HEK293T (cell line): ENCODE measurements around the gene TMEM50B.
A peak's percentile ranks its signal among the peaks of the same experiment; 100 is the strongest.

Experiments used
- CTCF ChIA-PET: fragments of 350-600 bp; formaldehyde crosslinking; extraction: SDS; loops from one replicate; lab custom pipeline; 2021; ENCODE audit warnings: antibody characterized with exemption, inconsistent platforms; lab: Yijun Ruan, JAX
- POLR2A ChIA-PET: fragments of 350-600 bp; formaldehyde crosslinking; extraction: SDS; loops from one replicate; lab custom pipeline; 2020; ENCODE audit warnings: antibody characterized with exemption, inconsistent platforms; lab: Yijun Ruan, JAX
- DNase-seq: peaks from one replicate; pipeline ENCODE4 v3.0.0; 2012; ENCODE audit warnings: mixed read lengths; ENCODE audit errors: extremely low spot score
- ARNT ChIP-seq: fragments of 450-650 bp; IDR thresholded peaks from 2 replicates; pipeline ENCODE4 v1.6.1; 2017; ENCODE audit warnings: mild to moderate bottlenecking
- BHLHE40 ChIP-seq: fragments of 450-650 bp; IDR thresholded peaks from 2 replicates; pipeline ENCODE4 v1.6.1; 2016; ENCODE audit warnings: mild to moderate bottlenecking, moderate library complexity, borderline replicate concordance
- CTBP1 ChIP-seq: fragments of 450-650 bp; IDR thresholded peaks from 2 replicates; pipeline ENCODE4 v1.6.1; 2016; ENCODE audit warnings: borderline replicate concordance
- ELF4 ChIP-seq: fragments of 450-650 bp; IDR thresholded peaks from 2 replicates; pipeline ENCODE4 v1.6.1; 2017; ENCODE audit warnings: antibody characterized with exemption
- FOXA1 ChIP-seq: fragments of 450-650 bp; IDR thresholded peaks from 2 replicates; pipeline ENCODE4 v1.6.1; 2016; ENCODE audit warnings: mild to moderate bottlenecking
- FOXK2 ChIP-seq: fragments of 450-650 bp; IDR thresholded peaks from 2 replicates; pipeline ENCODE4 v1.6.1; 2016; ENCODE audit warnings: mild to moderate bottlenecking
- FOXM1 ChIP-seq: fragments of 450-650 bp; IDR thresholded peaks from 2 replicates; pipeline ENCODE4 v1.6.1; 2017; ENCODE audit warnings: mild to moderate bottlenecking, borderline replicate concordance
- HDGF ChIP-seq: fragments of 450-650 bp; IDR thresholded peaks from 2 replicates; pipeline ENCODE4 v1.6.1; 2017; ENCODE audit warnings: antibody characterized with exemption, borderline replicate concordance
- L3MBTL2 ChIP-seq: fragments of 450-650 bp; conservative IDR thresholded peaks from 2 replicates; pipeline ENCODE4 v1.6.1; 2016; ENCODE audit warnings: mild to moderate bottlenecking
- LEF1 ChIP-seq: fragments of 450-650 bp; IDR thresholded peaks from 2 replicates; pipeline ENCODE4 v1.6.1; 2017; ENCODE audit warnings: mild to moderate bottlenecking, borderline replicate concordance
- NFRKB ChIP-seq: fragments of 450-650 bp; IDR thresholded peaks from 2 replicates; pipeline ENCODE4 v1.6.1; 2016; ENCODE audit warnings: mild to moderate bottlenecking, moderate library complexity
- SP1 ChIP-seq: fragments of 450-650 bp; IDR thresholded peaks from 2 replicates; pipeline ENCODE4 v1.6.1; 2017
- SUZ12 ChIP-seq: fragments of 450-650 bp; IDR thresholded peaks from 2 replicates; pipeline ENCODE4 v1.6.1; 2016; ENCODE audit warnings: mild to moderate bottlenecking
- TARDBP ChIP-seq: fragments of 450-650 bp; IDR thresholded peaks from 2 replicates; pipeline ENCODE4 v1.6.1; 2016
- ZNF384 ChIP-seq: fragments of 450-650 bp; IDR thresholded peaks from 2 replicates; pipeline ENCODE4 v1.6.1; 2016
- TF ChIP-seq, protein P1 (sequence below): fragments of 450-650 bp; IDR thresholded peaks from 2 replicates; pipeline ENCODE4 v1.6.1; 2016

TMEM50B gene

GRCh38 chr21:33487996-33488395 is 8.2 kb upstream of the TMEM50B start:
- no peak for DNase-seq
- ChIA-PET POLR2A (interaction anchor here (0.6 kb wide), 1 partner anchor 655 kb away, joined by 5 read pairs; no protein-coding TSS in a partner anchor), CTCF (interaction anchor here (0.6 kb wide), 1 partner anchor 8 kb away, joined by 4 read pairs; the partner anchor contains the start of gene TMEM50B)
- TF ChIP-seq NFRKB, result no peak
- TF ChIP-seq, protein P1, sequence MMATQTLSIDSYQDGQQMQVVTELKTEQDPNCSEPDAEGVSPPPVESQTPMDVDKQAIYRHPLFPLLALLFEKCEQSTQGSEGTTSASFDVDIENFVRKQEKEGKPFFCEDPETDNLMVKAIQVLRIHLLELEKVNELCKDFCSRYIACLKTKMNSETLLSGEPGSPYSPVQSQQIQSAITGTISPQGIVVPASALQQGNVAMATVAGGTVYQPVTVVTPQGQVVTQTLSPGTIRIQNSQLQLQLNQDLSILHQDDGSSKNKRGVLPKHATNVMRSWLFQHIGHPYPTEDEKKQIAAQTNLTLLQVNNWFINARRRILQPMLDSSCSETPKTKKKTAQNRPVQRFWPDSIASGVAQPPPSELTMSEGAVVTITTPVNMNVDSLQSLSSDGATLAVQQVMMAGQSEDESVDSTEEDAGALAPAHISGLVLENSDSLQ, result peak; percentile 72
- no peak for TF ChIP-seq ELF4

DNA sequence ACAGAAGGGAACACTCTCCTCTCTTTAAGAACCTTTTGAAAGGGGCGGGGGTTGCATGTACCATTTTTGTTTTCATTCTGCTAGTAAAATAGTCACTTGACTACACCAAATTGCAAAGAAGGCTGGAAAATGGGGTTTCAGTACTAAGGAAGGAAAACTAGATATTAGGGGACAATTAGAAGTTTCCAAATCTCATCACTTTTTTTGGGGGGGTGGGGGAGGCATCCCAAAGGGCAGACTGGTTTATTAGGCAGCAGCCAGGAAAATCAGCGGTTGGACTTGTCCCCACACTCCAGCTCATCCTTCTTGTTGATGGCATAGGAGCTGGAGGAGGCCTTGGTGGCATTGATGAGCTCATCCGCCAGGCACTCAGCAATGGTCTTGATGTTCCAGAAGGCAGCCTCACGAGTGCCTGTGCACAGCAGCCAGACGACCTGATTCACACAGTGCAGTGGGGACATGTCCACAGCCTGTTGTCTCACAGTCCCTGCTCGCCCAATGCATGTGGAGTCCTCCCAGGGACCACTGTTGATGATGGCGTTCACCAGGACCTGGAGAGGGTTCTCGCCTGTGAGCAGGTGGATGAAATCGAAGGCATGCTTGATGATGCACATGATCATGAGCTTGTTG is 1.7 kb upstream of the TMEM50B start:
- ChIA-PET POLR2A (interaction anchor here (1.7 to 3.7 kb wide), 3 partner anchors 10 to 107 kb away, joined by 7 to 42 read pairs (median 14); partner anchors contain the start of genes DNAJC28, DONSON, GART and SON), CTCF (interaction anchor here (1.1 to 2.4 kb wide), 2 partner anchors 10 to 32 kb away, joined by 3 to 11 read pairs; partner anchors contain the start of gene DNAJC28)
- no peak for DNase-seq
- TF ChIP-seq FOXK2, result no peak

- DNase-seq, result no peak
- POLR2A ChIA-PET, result interaction anchor here (1.0 to 3.7 kb wide), 10 partner anchors 9 to 250 kb away, joined by 3 to 42 read pairs (median 6); partner anchors contain the start of genes DNAJC28, DONSON, GART and IFNAR1
- CTCF ChIA-PET, result interaction anchor here (0.7 to 2.4 kb wide), 3 partner anchors 11 to 33 kb away, joined by 3 to 11 read pairs (median 6); partner anchors contain the start of gene DNAJC28
- no peak for TF ChIP-seq BHLHE40
- TF ChIP-seq ARNT, result no peak
- no peak for TF ChIP-seq ZNF384
- TF ChIP-seq FOXA1, result no peak
Observed at GRCh38 chr21:33480481-33481103, 818 bp upstream of the TMEM50B start.

GRCh38 chr21:33478935-33479678 is 667 bp downstream of the TMEM50B start:
- DNase-seq, result peak; percentile 40
- ChIA-PET POLR2A (interaction anchor here (1.0 to 3.7 kb wide), 7 partner anchors 11 to 249 kb away, joined by 3 to 42 read pairs (median 7); partner anchors contain the start of genes DNAJC28, DONSON, IFNAR1 and IFNAR2), CTCF (interaction anchor here (1.4 kb wide), 1 partner anchor 118 kb away, joined by 5 read pairs; no protein-coding TSS in a partner anchor)
- no peak for TF ChIP-seq L3MBTL2
- no peak for TF ChIP-seq SUZ12
- no peak for TF ChIP-seq BHLHE40
- TF ChIP-seq CTBP1, result no peak
- no peak for TF ChIP-seq FOXK2
- TF ChIP-seq SP1, result no peak
- TF ChIP-seq ZNF384, result no peak
- TF ChIP-seq ELF4, result no peak
- TF ChIP-seq, protein P1, result no peak

- TF ChIP-seq CTBP1 (no peak), LEF1 (no peak), NFRKB (no peak), FOXA1 (no peak), TARDBP (no peak), ZNF384 (no peak), HDGF (no peak), SP1 (no peak), SUZ12 (no peak), FOXM1 (no peak), BHLHE40 (no peak), FOXK2 (no peak), L3MBTL2 (no peak), ARNT (no peak)
- TF ChIP-seq, protein P1, result no peak
- CTCF ChIA-PET, result no interaction called here
- POLR2A ChIA-PET, result no interaction called here
- no peak for DNase-seq
Observed at GRCh38 chr21:33478182-33478581, 1.6 kb downstream of the TMEM50B start.

GRCh38 chr21:33477066-33477465 is 2.7 kb downstream of the TMEM50B start:
- no peak for DNase-seq
- TF ChIP-seq SP1 (no peak), TARDBP (no peak), CTBP1 (no peak), FOXM1 (no peak), NFRKB (no peak), ARNT (no peak), FOXA1 (no peak), L3MBTL2 (no peak)
- TF ChIP-seq, protein P1, result no peak
- POLR2A ChIA-PET, result no interaction called here
- CTCF ChIA-PET, result no interaction called here
